ENCODE data around the gene TBL3.

DNA sequence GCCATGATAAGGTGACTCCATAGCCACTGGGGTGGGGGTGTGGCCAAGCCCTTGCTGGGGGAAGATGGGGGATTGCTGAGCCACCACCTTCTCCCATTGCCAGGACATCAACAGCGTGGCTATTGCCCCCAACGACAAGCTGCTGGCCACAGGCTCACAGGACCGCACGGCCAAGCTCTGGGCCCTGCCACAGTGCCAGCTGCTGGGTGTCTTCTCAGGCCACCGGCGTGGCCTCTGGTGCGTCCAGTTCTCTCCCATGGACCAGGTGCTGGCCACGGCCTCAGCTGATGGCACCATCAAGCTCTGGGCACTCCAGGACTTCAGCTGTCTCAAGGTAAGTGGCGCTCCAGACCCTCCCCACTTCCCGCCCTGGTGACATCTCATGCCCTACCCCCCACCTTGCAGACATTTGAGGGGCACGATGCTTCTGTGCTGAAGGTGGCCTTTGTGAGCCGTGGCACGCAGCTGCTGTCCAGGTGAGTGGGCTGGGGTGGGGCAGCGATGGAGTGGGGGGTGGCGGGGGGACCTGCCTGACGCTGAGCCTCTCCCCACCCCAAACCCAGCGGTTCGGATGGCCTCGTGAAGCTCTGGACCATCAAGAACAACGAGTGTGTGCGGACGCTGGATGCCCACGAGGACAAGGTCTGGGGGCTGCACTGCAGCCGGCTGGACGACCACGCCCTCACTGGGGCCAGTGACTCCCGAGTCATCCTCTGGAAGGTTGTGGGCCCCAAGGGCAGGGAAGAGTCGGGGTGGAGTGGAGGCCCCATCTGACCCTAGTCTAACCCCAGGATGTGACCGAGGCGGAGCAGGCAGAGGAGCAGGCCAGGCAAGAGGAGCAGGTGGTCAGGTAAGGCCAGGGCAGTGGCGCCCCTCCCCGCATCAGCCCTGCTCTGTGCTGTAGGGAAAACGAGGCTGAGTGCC lies 5.4 kb downstream of the TBL3 start:
- TF ChIP-seq POLR2A (IDR thresholded peaks at IDR 0.05), result no peak
- TF ChIP-seq, protein P1, sequence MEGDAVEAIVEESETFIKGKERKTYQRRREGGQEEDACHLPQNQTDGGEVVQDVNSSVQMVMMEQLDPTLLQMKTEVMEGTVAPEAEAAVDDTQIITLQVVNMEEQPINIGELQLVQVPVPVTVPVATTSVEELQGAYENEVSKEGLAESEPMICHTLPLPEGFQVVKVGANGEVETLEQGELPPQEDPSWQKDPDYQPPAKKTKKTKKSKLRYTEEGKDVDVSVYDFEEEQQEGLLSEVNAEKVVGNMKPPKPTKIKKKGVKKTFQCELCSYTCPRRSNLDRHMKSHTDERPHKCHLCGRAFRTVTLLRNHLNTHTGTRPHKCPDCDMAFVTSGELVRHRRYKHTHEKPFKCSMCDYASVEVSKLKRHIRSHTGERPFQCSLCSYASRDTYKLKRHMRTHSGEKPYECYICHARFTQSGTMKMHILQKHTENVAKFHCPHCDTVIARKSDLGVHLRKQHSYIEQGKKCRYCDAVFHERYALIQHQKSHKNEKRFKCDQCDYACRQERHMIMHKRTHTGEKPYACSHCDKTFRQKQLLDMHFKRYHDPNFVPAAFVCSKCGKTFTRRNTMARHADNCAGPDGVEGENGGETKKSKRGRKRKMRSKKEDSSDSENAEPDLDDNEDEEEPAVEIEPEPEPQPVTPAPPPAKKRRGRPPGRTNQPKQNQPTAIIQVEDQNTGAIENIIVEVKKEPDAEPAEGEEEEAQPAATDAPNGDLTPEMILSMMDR (IDR thresholded peaks at IDR 0.05), result no peak
